Activated CD4-positive, alpha-beta T cell treated with anti-CD3 and anti-CD28 coated beads, Interleukin-2, amount 10 ng/mL, durations not matched to agents 7 days and 5 days (primary cell): Measurements from ENCODE around the gene PIM2. TPM values are rescaled to one million over a fixed set of nuclear protein-coding genes. Genes with fewer than 3 reads are reported as not detected.

Experiments
- CTCF ChIA-PET: fragments of 350-600 bp; sonication (Branson Sonifier 250); formaldehyde crosslinking; loops from one replicate; lab custom pipeline; 2021; ENCODE audit warnings: antibody characterized with exemption; lab: Charles Lee
- POLR2A ChIA-PET: fragments of 350-600 bp; sonication (Branson Sonifier 250); formaldehyde crosslinking; loops from one replicate; lab custom pipeline; 2021; ENCODE audit warnings: antibody characterized with exemption; lab: Charles Lee
- DNase-seq: peaks from one replicate; pipeline ENCODE4 v3.0.0-alpha.2; 2020
- H3K27ac Mint-ChIP-seq: one replicate; pipeline ENCODE4 v1.8.0; 2021; ENCODE audit warnings: mild to moderate bottlenecking, moderate library complexity, mixed read lengths
- H3K27me3 Mint-ChIP-seq: one replicate; pipeline ENCODE4 v1.8.0; 2021; ENCODE audit warnings: mixed read lengths
- H3K36me3 Mint-ChIP-seq: one replicate; pipeline ENCODE4 v1.8.0; 2021; ENCODE audit warnings: low read depth, mixed read lengths
- H3K4me1 Mint-ChIP-seq: one replicate; pipeline ENCODE4 v1.8.0; 2021; ENCODE audit warnings: mixed read lengths
- H3K4me3 Mint-ChIP-seq: one replicate; pipeline ENCODE4 v1.8.0; 2021; ENCODE audit warnings: mild to moderate bottlenecking, moderate library complexity, mixed read lengths
- H3K9me3 Mint-ChIP-seq: one replicate; pipeline ENCODE4 v1.8.0; 2021; ENCODE audit warnings: mixed read lengths
- total RNA-seq, 2 experiments: library from RNA; stranded (reverse); gene quantifications; one replicate each; pipeline ENCODE4 v1.2.3, GENCODE V29; 2021

Gene PIM2
- total RNA-seq = 100 to 1,000 TPM; 152 to 154 TPM

- Mint-ChIP-seq H3K27ac (peak within 1 kb of the TSS; percentile 98), H3K4me1 (peaks cover 51% of the 10 kb centered on the region), H3K27me3 (no peaks in the 10 kb centered on the region), H3K36me3 (peaks cover 53% of the 10 kb centered on the region), H3K9me3 (no peaks in the 10 kb centered on the region), H3K4me3 (peak within 1 kb of the TSS; percentile 99)
- DNase-seq = peak; percentile 95
- POLR2A ChIA-PET = interaction anchor here (0.6 kb wide), 1 partner anchor 125 kb away, joined by 3 read pairs; no protein-coding TSS in a partner anchor
- CTCF ChIA-PET = interaction anchor here (4.8 kb wide), 1 partner anchor 20 kb away, joined by 16 read pairs; no protein-coding TSS in a partner anchor
Measured at GRCh38 chrX:48918643-48919340, at the start of gene PIM2. TSS of gene PIM2 (minus strand) at chrX:48919024. CDS start at chrX:48918834, 190 bp downstream.

GRCh38 chrX:48968377-48968776 lies 49.6 kb upstream of the PIM2 start:
- Mint-ChIP-seq H3K4me3 (no peak overlapping the region), H3K27ac (no peak overlapping the region), H3K36me3 (peaks cover 11% of the 10 kb centered on the region), H3K4me1 (peaks cover 17% of the 10 kb centered on the region), H3K9me3 (no peaks in the 10 kb centered on the region), H3K27me3 (no peaks in the 10 kb centered on the region)
- POLR2A ChIA-PET = no interaction called here
- no peak for DNase-seq
- CTCF ChIA-PET = interaction anchor here (1.6 to 2.3 kb wide), 2 partner anchors 9 kb away, joined by 5 to 6 read pairs; no protein-coding TSS in a partner anchor

GRCh38 chrX:48966796-48967579 lies 48.2 kb upstream of the PIM2 start:
- H3K4me3 Mint-ChIP-seq = no peak overlapping the region
- H3K27ac Mint-ChIP-seq = no peak overlapping the region
- ChIA-PET POLR2A (no interaction called here), CTCF (interaction anchor here (2.3 kb wide), 1 partner anchor 8 kb away, joined by 6 read pairs; no protein-coding TSS in a partner anchor)
- H3K4me1 Mint-ChIP-seq = peaks cover 9% of the 10 kb centered on the region
- no peaks in the 10 kb centered on the region for H3K27me3 Mint-ChIP-seq
- H3K36me3 Mint-ChIP-seq = peaks cover 6% of the 10 kb centered on the region
- no peak for DNase-seq
- H3K9me3 Mint-ChIP-seq = no peaks in the 10 kb centered on the region

- no peak for DNase-seq
- H3K36me3 Mint-ChIP-seq = peaks cover 6% of the 10 kb centered on the region
- no peaks in the 10 kb centered on the region for H3K9me3 Mint-ChIP-seq
- no peak overlapping the region for H3K27ac Mint-ChIP-seq
- ChIA-PET CTCF (interaction anchor here (0.6 to 0.7 kb wide), 2 partner anchors 338 to 1354 kb away, joined by 3 read pairs; no protein-coding TSS in a partner anchor), POLR2A (no interaction called here)
- no peak overlapping the region for H3K4me3 Mint-ChIP-seq
- H3K27me3 Mint-ChIP-seq = no peaks in the 10 kb centered on the region
- H3K4me1 Mint-ChIP-seq = peaks cover 6% of the 10 kb centered on the region
Measured at GRCh38 chrX:48965959-48966358, 47.1 kb upstream of the PIM2 start.

GRCh38 chrX:48961585-48962091 lies 42.8 kb upstream of the PIM2 start:
- Mint-ChIP-seq H3K27me3 (no peaks in the 10 kb centered on the region), H3K27ac (no peak overlapping the region), H3K4me3 (no peak overlapping the region), H3K9me3 (no peaks in the 10 kb centered on the region), H3K4me1 (peaks cover 22% of the 10 kb centered on the region), H3K36me3 (peaks cover 6% of the 10 kb centered on the region)
- DNase-seq = no peak
- POLR2A ChIA-PET = interaction anchor here (0.6 kb wide), 2 partner anchors 58 to 493 kb away, joined by 7 to 12 read pairs; no protein-coding TSS in a partner anchor
- CTCF ChIA-PET = interaction anchor here (0.7 to 1.1 kb wide), 4 partner anchors 9 to 236 kb away, joined by 3 to 5 read pairs (median 3); no protein-coding TSS in a partner anchor

GRCh38 chrX:48960291-48960690 lies 41.5 kb upstream of the PIM2 start:
- Mint-ChIP-seq H3K27ac (peak overlapping the region; percentile 54), H3K27me3 (no peaks in the 10 kb centered on the region), H3K4me3 (peak overlapping the region; percentile 15), H3K36me3 (peaks cover 7% of the 10 kb centered on the region), H3K9me3 (no peaks in the 10 kb centered on the region), H3K4me1 (peaks cover 32% of the 10 kb centered on the region)
- no peak for DNase-seq
- CTCF ChIA-PET = interaction anchor here (2.3 kb wide), 1 partner anchor 7 kb away, joined by 6 read pairs; no protein-coding TSS in a partner anchor
- POLR2A ChIA-PET = interaction anchor here (0.5 kb wide), 1 partner anchor 260 kb away, joined by 3 read pairs; no protein-coding TSS in a partner anchor

- ChIA-PET POLR2A (no interaction called here), CTCF (interaction anchor here (2.3 kb wide), 1 partner anchor 9 kb away, joined by 6 read pairs; no protein-coding TSS in a partner anchor)
- peaks cover 9% of the 10 kb centered on the region for H3K36me3 Mint-ChIP-seq
- peak overlapping the region; percentile 100 for H3K27ac Mint-ChIP-seq
- H3K4me1 Mint-ChIP-seq = peaks cover 43% of the 10 kb centered on the region
- peak overlapping the region; percentile 95 for H3K4me3 Mint-ChIP-seq
- no peaks in the 10 kb centered on the region for H3K27me3 Mint-ChIP-seq
- peak; percentile 17 for DNase-seq
- H3K9me3 Mint-ChIP-seq = no peaks in the 10 kb centered on the region
Measured at GRCh38 chrX:48958635-48959094, 39.8 kb upstream of the PIM2 start.

GRCh38 chrX:48957827-48958634 lies 39.2 kb upstream of the PIM2 start:
- H3K27me3 Mint-ChIP-seq = no peaks in the 10 kb centered on the region
- peaks cover 9% of the 10 kb centered on the region for H3K36me3 Mint-ChIP-seq
- H3K27ac Mint-ChIP-seq = peak overlapping the region; percentile 100
- POLR2A ChIA-PET = no interaction called here
- no peaks in the 10 kb centered on the region for H3K9me3 Mint-ChIP-seq
- peak; percentile 95 for DNase-seq
- CTCF ChIA-PET = interaction anchor here (0.7 to 2.3 kb wide), 3 partner anchors 10 to 28 kb away, joined by 3 to 9 read pairs (median 6); no protein-coding TSS in a partner anchor
- H3K4me3 Mint-ChIP-seq = peak overlapping the region; percentile 95
- peaks cover 47% of the 10 kb centered on the region for H3K4me1 Mint-ChIP-seq

GRCh38 chrX:48957477-48957826 lies 38.6 kb upstream of the PIM2 start, which contains the start of gene OTUD5:
TSS of gene OTUD5 (minus strand) at chrX:48957607. CDS start at chrX:48957570, 37 bp downstream.
- CTCF ChIA-PET = interaction anchor here (2.3 kb wide), 1 partner anchor 18 kb away, joined by 9 read pairs; no protein-coding TSS in a partner anchor
- H3K36me3 Mint-ChIP-seq = peaks cover 13% of the 10 kb centered on the region
- peak within 1 kb of the TSS; percentile 100 for H3K27ac Mint-ChIP-seq
- H3K4me1 Mint-ChIP-seq = peaks cover 51% of the 10 kb centered on the region
- POLR2A ChIA-PET = no interaction called here
- H3K27me3 Mint-ChIP-seq = no peaks in the 10 kb centered on the region
- H3K4me3 Mint-ChIP-seq = peak within 1 kb of the TSS; percentile 95
- H3K9me3 Mint-ChIP-seq = no peaks in the 10 kb centered on the region
- DNase-seq = no peak

GRCh38 chrX:48956728-48957414 lies 38.0 kb upstream of the PIM2 start:
- DNase-seq = peak; percentile 32
- Mint-ChIP-seq H3K4me3 (peak overlapping the region; percentile 78), H3K27ac (peak overlapping the region; percentile 89), H3K27me3 (no peaks in the 10 kb centered on the region), H3K36me3 (peaks cover 14% of the 10 kb centered on the region), H3K9me3 (no peaks in the 10 kb centered on the region), H3K4me1 (peaks cover 57% of the 10 kb centered on the region)
- ChIA-PET POLR2A (no interaction called here), CTCF (interaction anchor here (2.3 kb wide), 1 partner anchor 18 kb away, joined by 9 read pairs; no protein-coding TSS in a partner anchor)

- Mint-ChIP-seq H3K27ac (no peak overlapping the region), H3K9me3 (no peaks in the 10 kb centered on the region), H3K27me3 (no peaks in the 10 kb centered on the region), H3K4me1 (peaks cover 50% of the 10 kb centered on the region), H3K4me3 (no peak overlapping the region), H3K36me3 (peaks cover 13% of the 10 kb centered on the region)
- POLR2A ChIA-PET = no interaction called here
- CTCF ChIA-PET = interaction anchor here (0.9 to 1.2 kb wide), 3 partner anchors 10 to 57 kb away, joined by 3 to 4 read pairs (median 3); partner anchors contain the start of genes PQBP1 and TIMM17B
- no peak for DNase-seq
Measured at GRCh38 chrX:48948589-48948988, 29.8 kb upstream of the PIM2 start.
